HG02610 (cell line): Measurements from ENCODE around the gene KNCN.

Experiments used
- ATAC-seq: cut with Tn5 transposase; IDR thresholded peaks from one replicate; pipeline ENCODE4 v1.9.1; 2021; ENCODE audit warnings: mild to moderate bottlenecking, moderate library complexity; ENCODE audit not compliant: unreplicated experiment

KNCN gene

DNA sequence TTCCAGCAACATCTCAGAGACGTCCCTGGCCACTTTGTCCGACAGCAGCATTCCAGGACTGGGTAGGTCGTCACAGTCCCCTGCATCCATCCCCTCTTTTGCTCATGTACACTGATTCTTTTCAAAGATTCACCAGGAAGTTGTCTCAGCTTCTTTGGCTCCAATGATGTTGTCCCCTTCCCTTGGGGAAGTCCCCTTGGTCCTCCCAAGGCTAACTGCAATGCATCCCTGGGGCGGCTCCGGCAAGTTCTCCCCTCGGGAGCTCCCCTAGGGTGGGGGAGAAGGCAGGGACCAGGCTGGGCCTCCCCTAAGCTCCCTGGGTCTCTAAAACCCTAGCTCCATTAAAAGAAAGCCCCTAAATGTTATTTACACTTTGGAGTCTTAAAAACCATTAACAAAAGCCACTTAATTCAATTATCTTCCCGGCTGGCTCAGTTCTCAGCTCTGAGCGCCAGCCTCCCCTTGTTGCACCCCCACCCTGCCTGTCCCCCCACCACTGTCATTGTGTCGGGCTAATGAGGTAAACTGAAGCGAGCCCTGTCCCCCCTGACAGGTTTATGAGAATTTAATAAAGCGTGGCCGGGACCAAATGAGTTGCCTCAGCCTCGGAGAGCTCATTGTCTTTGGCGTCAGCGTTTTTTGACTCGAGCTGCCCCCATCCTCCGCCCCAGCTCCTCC is 25.3 kb downstream of the KNCN start:
- ATAC-seq, result no peak

DNA sequence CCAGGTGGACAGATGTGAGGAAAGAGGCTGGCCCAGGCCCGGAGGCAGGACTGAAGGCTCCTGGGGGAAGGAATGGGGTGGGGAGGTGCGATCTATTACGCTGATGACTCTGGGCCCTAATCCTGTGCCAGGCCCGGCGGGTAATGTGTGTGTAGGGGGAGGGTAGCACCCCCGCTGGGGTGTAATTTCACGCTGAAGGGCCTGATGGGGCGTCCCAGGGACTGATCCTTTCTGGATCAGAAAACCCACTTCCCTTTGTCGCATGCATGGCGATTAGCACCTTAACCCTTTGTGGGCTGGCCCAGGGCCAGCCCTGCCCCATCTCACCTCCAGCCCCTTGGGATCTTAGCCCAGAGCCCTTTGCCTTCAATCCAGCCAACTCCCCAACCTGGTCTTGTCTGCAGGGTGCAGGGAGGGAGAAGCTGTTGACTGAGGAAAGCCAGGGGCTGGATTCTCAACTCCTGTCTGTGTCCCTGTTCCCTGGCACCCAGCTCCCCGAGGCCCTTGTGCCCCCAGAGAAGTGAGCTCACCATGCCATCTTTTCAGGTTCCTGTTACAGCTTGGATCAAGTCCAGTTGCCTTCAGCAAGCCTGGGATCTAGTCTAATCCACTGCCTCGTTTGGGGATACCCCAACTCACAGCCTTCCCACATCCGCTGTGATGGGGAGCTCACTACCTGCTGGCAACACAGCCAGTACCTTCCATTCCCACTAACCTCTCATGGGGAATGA is 26.0 kb downstream of the KNCN start:
- no peak for ATAC-seq

DNA sequence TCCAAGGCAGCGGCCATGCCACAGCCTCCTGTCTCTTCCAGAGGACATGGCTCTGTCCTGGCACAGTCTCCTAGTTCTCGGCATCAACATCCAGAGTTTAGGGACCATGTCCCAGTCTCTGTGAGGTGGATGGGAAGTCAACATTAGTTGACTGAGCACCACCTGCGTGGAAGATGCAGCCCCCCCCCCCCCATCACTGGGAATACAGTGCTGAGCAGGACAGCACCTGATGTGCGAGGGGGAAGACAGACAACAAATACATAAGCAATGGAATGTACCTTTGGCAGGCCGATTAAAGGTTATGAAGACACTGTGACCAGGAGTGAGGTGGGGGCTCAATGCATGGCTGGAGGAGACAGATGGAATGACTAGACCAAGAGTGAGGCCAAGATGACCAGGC is 26.6 kb downstream of the KNCN start:
- no peak for ATAC-seq

DNA sequence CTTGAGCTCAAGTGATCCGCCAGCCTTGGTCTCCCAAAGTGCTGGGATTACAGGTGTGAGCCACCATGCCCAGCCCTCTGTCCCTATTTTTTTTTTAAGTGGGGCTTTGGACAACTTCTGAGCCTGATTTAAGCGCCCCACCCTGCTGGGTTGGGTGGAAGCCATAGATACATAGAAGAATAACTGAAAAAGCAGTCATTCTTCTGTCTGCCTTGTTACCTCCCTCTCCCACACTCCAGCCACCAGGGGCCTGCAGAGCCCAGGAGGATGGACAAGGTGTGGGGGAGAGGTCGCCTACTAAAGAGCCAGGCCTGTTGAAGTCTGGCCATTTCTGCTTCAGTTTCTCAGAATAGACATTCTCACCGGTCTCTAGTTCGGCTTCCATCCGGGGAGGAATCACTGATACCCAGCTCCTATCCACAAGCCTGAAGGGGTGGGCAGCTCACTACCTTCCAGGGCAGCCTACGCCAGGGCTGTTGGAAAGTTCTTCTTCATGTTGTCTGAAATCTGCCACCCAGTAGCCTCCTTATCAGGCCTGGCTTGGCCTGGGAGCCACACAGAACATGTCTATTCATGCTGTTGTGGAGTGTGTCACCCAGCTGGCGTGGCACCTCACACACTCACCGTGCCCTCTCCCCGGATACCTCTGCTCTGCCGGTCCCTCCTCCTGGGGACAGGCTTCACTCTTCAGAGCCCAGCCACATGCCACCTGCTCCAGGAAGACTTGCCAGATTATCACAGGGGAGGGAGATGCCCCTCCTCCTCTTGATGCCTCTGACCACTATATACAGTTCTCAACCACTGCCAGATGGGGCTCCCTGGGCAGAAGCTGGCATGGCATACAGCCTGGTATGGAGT is 27.7 kb downstream of the KNCN start:
- no peak for ATAC-seq

DNA sequence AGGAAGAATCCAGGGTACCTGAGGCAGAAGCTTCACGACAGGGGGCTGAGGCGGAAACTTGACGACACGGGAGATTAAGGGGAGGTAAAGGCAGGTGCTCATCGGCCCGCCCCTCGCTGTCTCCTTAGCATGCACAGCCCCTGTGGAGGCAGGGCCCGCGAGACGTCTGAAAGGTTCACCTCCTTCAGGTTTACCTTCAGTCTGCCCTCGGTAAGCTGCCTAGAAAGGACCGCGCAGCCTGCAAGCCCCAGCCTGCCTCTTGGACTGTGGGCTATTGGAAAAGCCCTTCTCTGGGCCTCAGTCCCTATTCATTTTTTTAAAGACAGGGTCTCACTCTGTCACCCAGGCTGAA is 28.5 kb downstream of the KNCN start:
- ATAC-seq, result no peak

DNA sequence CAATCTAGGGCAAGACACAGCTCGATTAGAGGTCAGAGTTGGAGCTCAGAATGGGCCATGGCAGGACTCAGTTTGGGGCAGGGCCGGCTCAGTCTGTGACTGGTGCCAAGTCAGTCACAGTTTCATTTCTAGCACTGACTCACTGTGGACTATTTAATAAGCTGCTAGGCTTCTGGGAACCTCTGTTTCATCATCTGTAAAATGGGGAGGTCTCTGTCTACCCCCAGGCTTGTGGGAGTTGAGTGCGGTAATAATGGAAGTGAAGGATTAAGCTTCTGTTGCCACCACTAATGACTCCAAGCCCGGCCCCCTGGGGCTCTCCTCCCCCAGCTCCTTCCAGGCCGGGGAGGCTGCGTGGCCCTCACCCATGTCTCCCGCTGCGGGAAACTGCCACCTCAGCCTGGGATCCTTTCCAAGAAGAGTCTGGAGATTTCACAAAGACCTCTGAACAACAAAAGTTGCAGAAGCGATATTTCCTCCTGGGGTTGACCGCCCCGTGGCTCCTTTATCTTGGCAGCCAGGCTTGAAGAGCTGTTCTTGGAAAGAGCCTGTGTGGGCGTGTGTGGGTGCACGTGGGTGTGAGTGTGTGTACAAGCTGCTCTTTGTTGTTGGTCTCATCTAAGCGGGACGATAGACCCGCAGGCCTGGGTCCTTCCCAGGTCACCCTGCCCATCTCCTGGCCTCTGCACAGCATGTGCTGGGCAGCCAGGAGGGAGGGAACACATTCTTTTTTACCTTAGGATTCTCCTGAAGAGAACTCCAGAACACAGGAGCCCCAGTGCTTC is 29.1 kb downstream of the KNCN start:
- peak; percentile 42 for ATAC-seq

DNA sequence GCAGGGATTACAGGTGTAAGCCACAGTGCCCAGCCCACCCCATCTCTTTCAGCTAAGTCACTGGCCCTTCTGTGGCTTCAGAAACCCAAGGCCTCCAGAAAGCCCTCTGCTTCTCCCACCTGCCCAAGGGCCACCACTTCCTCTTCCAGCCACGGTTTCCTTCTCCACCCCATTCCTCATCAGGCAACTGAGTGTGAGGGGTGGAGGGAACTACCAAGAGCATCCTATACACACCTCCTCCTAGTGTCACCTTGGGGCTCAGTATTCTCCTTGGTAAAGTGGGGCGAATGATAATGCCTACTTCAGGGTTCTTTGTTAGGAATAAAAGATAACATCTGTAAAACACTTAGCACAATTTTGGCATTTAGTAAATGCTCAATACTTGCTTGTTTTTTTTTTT is 30.0 kb downstream of the KNCN start:
- ATAC-seq, result no peak

DNA sequence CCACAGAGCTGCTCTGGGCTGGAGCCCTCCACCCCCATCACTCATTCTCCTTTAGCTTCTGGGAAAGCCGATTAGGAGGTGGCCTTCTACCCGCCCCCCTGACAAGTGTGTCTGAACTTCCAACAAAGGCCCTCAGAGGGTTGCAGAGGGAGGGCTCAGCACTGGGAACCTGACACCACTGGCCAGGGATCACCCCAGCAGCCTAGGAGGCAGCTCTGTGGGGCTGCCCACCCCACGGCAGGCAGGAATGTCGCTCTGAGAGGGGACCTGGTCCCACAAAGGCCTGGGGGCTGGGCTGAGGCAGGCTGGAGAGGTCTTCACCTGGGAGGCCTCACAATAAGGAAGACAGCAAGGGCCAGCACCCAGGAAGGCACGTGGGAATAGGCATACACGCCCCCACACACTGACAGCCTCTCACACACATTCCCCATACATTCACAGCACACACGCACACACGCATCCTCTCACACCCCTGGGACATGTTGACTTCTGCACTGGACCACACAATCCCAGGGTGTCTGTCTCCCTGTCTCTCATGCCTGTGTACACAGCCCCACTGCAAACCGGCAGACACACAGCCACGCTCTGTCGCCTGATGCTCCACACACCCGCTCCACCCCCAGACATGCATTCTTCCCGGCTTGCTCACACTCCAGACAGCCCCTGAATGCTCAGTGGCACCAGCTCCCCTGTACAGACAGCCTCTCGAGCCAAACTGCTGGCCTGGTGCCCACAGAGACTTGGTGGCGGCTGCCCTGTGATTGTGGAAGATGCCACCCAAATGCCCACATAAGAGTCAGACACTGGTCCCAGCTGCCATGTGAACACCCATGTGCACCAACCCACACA is 31.2 kb downstream of the KNCN start:
- ATAC-seq, result no peak

DNA sequence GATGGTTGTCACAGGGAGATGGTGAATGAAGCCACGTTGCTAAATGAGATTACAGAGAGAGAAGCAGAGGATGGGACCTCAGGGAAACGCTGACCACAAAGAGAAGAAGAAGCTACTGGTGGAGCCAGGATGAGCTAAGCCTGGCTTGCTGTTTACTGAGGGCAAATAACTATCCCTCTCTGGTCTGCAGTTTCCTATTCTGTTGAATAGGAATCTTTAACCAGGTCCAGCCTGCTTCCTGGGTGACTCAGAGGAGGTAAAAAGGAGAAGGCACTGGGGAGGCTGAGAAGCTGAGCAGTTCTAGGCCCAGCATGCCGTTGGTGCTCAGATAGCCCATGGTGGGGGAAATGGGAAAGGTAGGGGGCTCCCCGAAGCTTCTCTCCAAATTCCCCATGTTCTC is 32.2 kb downstream of the KNCN start:
- no peak for ATAC-seq

DNA sequence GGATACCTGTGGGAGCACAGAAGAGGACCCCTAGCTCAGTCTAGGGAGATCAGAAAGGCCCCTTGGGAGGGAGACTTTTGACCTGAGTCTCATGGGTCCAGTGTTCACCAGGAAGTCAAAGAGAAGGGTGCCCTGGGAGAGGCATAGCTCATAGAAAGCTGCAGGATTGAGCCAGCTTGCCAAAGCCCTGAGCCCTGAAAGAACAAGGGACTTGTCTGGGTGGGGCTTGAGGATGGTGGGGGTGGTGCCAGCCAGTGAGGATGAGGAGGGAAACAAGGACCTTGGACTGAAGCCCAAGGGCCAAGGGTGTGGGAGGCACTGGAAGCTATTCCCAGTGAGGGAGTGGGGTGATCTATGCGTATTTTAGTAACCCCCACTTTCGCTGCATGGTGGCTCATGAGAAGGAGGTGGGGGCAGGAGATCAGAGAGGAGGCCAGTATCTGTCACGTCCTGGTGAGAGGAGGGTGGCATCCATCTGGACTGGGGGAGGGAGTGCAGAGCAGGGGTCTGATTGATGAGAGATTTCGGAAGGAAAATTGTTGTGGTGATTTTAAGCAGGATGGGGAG is 33.4 kb downstream of the KNCN start:
- no peak for ATAC-seq

DNA sequence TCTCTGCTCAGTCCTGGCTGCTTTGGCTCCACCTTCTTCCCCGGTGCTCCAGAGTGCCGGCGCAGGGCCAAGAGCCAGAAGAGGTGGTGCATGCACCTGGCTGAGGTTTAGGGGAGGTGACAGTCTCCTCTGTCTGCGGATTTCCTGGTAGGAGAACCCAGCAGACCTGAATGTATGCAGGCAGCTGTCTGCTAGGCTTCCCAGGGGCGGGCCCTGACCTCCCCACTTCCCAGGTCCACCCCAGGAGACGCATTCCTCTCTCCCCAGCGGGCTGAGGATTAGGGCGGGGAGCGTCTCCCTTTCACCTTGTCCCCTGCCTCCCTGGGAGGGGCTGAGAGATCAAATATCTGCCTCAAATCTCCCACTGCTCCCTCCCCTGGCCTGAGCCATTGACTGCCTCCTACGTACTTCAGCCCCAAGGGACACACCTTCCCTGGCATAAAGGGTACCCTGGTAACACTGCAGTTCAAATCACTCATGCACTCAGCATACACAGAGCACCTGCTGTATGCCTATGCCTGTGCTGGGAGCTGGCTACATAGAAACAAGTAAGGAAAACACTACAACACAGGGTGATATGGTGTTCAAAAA is 34.3 kb downstream of the KNCN start:
- ATAC-seq, result no peak

DNA sequence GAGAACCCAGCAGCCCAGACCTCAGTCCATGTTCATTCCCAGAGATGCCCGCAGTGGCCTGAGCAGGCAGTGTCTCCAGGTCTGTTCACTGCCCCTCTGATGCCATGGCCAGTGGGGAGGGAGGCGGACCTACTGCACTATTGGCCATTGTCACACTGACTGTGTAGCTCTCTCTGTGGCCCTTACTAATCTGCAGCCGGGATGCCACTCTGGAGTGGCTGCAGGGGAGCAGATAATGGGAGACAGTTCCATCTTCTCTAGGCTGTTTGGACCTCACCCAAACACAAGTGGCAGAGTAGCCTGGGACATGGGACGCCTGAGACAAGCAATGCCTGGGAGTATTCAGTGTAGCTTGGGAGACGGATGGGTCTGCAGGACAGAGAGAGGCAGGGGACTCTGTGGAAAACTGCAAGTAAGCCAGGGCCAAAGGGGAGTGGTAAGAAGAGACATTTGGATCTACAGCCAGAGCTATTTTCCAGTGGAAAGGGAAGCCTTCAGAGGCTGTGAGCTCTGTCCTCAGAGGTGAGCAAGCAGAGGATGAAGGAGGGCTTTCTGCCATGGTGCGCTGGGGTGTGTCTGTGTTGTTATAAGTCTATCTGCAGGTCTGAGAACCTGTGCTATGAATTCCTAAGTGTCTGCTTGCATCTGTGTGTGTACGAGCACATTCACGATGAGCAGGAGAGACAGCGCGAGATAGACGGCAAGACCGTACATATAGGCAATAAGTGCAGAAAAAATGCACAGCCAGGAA is 35.1 kb downstream of the KNCN start:
- ATAC-seq, result no peak

DNA sequence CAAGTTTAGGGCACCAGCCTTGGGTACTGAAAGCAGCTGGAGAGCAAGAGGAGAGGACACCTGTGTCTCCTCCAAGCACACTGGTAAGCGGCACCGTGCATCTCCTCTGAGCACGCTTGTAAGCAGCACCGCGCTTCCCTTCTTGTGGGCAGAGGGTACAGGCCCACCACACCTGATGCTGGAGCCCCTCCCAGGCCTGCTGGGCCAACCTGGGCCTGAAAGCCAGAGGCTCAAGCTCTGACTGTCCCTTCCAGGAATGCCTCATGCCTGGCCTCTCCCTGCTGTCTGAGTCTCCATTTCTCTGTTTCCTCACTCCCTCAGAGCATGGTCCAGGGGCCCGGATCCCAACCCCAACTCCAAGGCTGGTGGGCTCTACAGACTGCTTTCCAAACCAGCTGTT is 35.9 kb downstream of the KNCN start:
- no peak for ATAC-seq

DNA sequence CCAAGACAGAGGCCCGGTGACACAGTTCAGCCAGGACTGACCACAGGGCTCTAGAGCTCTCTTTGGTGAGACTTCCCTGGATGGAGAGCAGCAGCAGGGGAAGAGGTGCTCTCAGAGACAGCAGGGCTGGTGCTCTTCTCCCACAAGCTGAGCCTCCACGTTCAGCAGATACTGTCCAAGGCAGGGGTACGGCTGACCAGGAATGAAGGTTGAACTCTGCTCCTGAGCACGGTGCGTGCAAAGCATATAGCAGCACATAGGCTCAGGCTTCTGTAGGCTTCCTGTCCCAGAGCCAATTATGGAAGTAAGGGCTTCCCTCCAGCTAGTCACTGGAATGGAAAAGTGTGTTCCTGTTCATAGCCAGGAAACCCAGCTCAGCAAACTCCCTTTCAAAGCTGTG is 37.9 kb downstream of the KNCN start:
- ATAC-seq, result no peak

DNA sequence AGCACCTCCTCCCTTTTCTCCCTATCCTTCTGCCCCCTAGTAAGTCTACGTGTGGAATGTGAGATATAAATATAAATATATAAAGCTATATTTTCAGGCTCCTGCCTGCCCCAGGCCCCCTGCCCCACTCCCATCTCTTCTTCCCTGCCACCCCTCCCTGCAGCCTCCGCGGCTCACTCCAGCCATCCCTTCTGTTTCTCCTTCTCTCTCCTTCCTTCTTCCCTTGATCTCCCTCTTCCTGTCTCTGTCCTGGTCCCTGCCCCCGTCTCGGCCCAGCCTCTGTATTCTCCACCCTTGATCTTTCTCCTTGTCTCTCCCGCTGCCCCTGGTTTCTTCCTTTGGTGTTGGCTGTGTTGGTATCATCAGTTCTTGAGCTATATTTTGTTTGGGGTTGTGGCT is 38.7 kb downstream of the KNCN start:
- no peak for ATAC-seq

DNA sequence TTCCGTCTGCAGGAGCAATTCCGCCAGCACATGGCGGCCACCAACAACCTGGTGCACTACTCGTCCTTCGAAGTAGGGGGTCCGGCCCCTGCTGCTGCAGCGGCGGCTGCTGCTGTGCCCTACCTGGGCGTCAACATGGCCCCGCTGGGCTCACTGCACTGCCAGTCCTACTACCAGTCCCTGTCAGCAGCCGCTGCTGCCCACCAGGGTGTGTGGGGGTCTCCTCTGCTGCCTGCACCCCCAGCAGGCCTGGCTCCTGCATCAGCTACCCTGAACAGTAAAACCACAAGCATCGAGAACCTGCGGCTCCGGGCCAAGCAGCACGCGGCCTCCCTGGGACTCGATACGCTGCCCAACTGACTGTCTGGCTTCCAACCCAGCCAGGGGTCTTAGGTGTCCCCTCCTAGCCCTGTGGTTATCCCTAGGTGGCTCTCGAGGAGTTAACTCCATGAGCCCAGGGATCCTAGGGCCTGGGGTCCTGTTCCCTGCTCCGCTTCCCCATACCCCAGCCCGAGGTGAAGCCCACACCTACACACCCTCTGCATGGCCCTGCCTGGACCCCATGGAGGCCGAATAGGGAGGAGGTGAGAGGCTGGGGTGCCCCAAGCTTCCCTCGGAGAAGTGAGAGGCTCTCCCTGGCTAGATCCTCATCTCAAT is 39.2 kb downstream of the KNCN start:
- ATAC-seq, result no peak

DNA sequence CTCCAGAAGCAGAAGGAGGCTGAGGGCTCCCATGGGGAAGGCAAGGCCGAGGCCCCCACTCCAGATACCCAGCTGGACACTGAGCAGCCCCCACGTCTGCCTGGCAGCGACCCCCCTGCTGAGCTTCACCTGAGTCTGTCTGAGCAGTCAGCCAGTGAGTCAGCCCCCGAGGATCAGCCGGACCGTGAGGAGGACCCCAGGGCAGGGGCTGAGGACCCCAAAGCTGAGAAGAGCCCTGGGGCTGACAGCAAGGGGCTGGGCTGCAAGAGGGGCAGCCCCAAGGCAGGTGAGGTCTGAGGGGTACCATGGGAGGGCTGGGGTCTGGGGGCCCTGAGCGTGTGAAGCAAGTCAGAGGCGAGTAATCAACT is 40.5 kb downstream of the KNCN start:
- ATAC-seq, result no peak

DNA sequence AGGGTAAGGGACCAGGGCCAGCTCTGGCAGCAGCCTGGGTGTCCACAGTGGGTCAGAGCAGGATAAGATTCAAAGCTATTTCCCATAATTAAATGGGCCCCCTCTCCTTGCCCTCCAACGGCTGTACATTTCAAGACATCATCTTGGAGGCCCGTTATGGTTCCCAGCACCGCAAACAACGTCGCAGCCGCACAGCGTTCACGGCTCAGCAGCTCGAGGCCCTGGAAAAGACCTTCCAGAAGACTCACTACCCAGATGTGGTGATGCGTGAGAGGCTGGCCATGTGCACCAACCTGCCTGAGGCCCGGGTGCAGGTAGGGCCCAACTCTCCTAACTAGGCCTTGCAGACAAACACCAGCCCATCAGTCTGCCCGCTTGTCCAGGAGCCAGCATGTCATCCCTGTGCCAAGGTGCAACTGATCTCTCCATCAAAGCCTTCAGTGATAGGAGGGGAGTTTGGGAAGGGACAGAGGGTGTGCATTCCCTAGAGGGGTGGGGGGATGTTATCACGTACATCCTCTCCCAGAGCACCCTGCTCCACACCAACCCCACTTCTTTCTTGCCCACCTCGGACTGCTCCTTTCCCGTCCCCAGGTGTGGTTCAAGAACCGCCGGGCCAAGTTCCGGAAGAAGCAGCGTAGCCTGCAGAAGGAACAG is 41.0 kb downstream of the KNCN start:
- ATAC-seq, result no peak
